Esophagus (tissue), 2 donors: ENCODE measurements around the gene PDZRN3. TPM values are rescaled to one million over a fixed set of nuclear protein-coding genes. Genes with fewer than 3 reads are reported as not detected.

Source experiments
- H3K27ac ChIP-seq, 2 donors: one replicate each; pipeline ENCODE4 v1.5.1; 2013; ENCODE audit warnings: low read depth in 2 of 2, mild to moderate bottlenecking in 2 of 2, inconsistent platforms in 1 of 2, low read length in 1 of 2, moderate library complexity in 1 of 2
- H3K27me3 ChIP-seq, 2 donors: one replicate each; pipeline ENCODE4 v1.6.1; 2013; ENCODE audit warnings: low read length in 2 of 2, control low read depth in 1 of 2, mild to moderate bottlenecking in 1 of 2; ENCODE audit not compliant: insufficient read depth in 2 of 2, control insufficient read depth in 1 of 2
- H3K36me3 ChIP-seq, 2 donors: one replicate each; pipeline ENCODE4 v1.6.1; 2013; ENCODE audit warnings: low read length in 1 of 2; ENCODE audit not compliant: control insufficient read depth in 2 of 2, insufficient read depth in 2 of 2
- H3K4me1 ChIP-seq, 2 donors: one replicate each; pipeline ENCODE4 v1.6.1; 2013; ENCODE audit warnings: low read length in 1 of 2; ENCODE audit not compliant: control insufficient read depth in 2 of 2, insufficient read depth in 2 of 2
- H3K4me3 ChIP-seq, 2 donors: one replicate each; pipeline ENCODE4 v1.5.1; 2013; ENCODE audit warnings: low read length in 2 of 2, mild to moderate bottlenecking in 2 of 2, low read depth in 1 of 2, moderate library complexity in 1 of 2
- H3K9me3 ChIP-seq, 2 donors: one replicate each; pipeline ENCODE4 v1.6.1; 2013; ENCODE audit warnings: mild to moderate bottlenecking in 2 of 2, low read depth in 1 of 2, low read length in 1 of 2, moderate library complexity in 1 of 2; ENCODE audit not compliant: control insufficient read depth in 2 of 2, insufficient read depth in 1 of 2
- WGBS, 2 donors: extraction: QIAGEN DNeasy Blood & Tissue Kit; methylation state at CpG; one replicate each; pipeline ENCODE4 v1.1.7; 2013; 5-methylcytosine and 5-hydroxymethylcytosine counted together
- polyA plus RNA-seq, 2 donors: library from polyadenylated mRNA; stranded (reverse); fragments of 200-250 nt; gene quantifications; one replicate each; pipeline ENCODE4 v1.2.3, GENCODE V29; 2013
- donor health status: healthy with polysubstance abuse.
- donor health status: Bipolar disorder and iron deficiency.

Gene PDZRN3
- polyA plus RNA-seq, 2 donors, result 13.9 to 17.2 TPM

GRCh38 chr3:73448041-73448440 is 176.7 kb downstream of the PDZRN3 start:
- peaks cover 0 to 3% of the 10 kb centered on the region in 2 donors for H3K4me1 ChIP-seq
- H3K36me3 ChIP-seq, result no peaks in the 10 kb centered on the region
- no peaks in the 10 kb centered on the region for H3K27me3 ChIP-seq
- no peak overlapping the region for H3K4me3 ChIP-seq
- H3K9me3 ChIP-seq, result no peaks in the 10 kb centered on the region
- WGBS, 2 donors, result 82 to 88% methylated on average over 2 of the region's 2 CpGs
- H3K27ac ChIP-seq, result no peak overlapping the region

- Histone ChIP-seq H3K27ac (no peak overlapping the region), H3K4me3 (no peak overlapping the region), H3K36me3 (no peaks in the 10 kb centered on the region), H3K4me1 (peaks cover 0 to 7% of the 10 kb centered on the region in 2 donors), H3K9me3 (no peaks in the 10 kb centered on the region), H3K27me3 (no peaks in the 10 kb centered on the region)
- WGBS, 2 donors, result 61 to 62% methylated on average over 6 of the region's 6 CpGs
These were observed 177.6 kb downstream of the PDZRN3 start for GRCh38 chr3:73447111-73447510.

- Histone ChIP-seq H3K4me3 (no peak overlapping the region), H3K9me3 (no peaks in the 10 kb centered on the region), H3K27ac (no peak overlapping the region), H3K36me3 (no peaks in the 10 kb centered on the region), H3K27me3 (no peaks in the 10 kb centered on the region), H3K4me1 (peaks cover 0 to 5% of the 10 kb centered on the region in 2 donors)
- WGBS, 2 donors, result 87 to 92% methylated on average over 10 of the region's 10 CpGs
These were observed 178.2 kb downstream of the PDZRN3 start for GRCh38 chr3:73446467-73447110.

- H3K4me1 ChIP-seq, result peaks cover 0 to 5% of the 10 kb centered on the region in 2 donors
- H3K36me3 ChIP-seq, result no peaks in the 10 kb centered on the region
- 92 to 95% methylated on average over 7 of the region's 7 CpGs for WGBS, 2 donors
- no peaks in the 10 kb centered on the region for H3K27me3 ChIP-seq
- H3K4me3 ChIP-seq, result no peak overlapping the region
- no peaks in the 10 kb centered on the region for H3K9me3 ChIP-seq
- no peak overlapping the region for H3K27ac ChIP-seq
These were observed 181.9 kb downstream of the PDZRN3 start for GRCh38 chr3:73442886-73443285.

GRCh38 chr3:73442152-73442551 is 182.6 kb downstream of the PDZRN3 start:
- no peaks in the 10 kb centered on the region for H3K36me3 ChIP-seq
- H3K9me3 ChIP-seq, result no peaks in the 10 kb centered on the region
- no peak overlapping the region for H3K27ac ChIP-seq
- no peak overlapping the region for H3K4me3 ChIP-seq
- H3K4me1 ChIP-seq, result peaks cover 0 to 5% of the 10 kb centered on the region in 2 donors
- 87 to 89% methylated on average over 6 of the region's 6 CpGs for WGBS, 2 donors
- H3K27me3 ChIP-seq, result no peaks in the 10 kb centered on the region

GRCh38 chr3:73437828-73438227 is 186.9 kb downstream of the PDZRN3 start:
- Histone ChIP-seq H3K9me3 (no peaks in the 10 kb centered on the region), H3K27ac (no peak overlapping the region), H3K4me3 (no peak overlapping the region), H3K27me3 (no peaks in the 10 kb centered on the region), H3K36me3 (no peaks in the 10 kb centered on the region), H3K4me1 (peaks cover 2 to 5% of the 10 kb centered on the region in 2 donors)
- WGBS, 2 donors, result 45 to 57% methylated on average over 3 of the region's 3 CpGs

- no peak overlapping the region for H3K27ac ChIP-seq
These were observed 189.7 kb downstream of the PDZRN3 start for GRCh38 chr3:73435055-73435454.

GRCh38 chr3:73433687-73434086 is 191.1 kb downstream of the PDZRN3 start:
- H3K27ac ChIP-seq, result no peak overlapping the region
- no peaks in the 10 kb centered on the region for H3K9me3 ChIP-seq
- H3K4me3 ChIP-seq, result no peak overlapping the region
- H3K27me3 ChIP-seq, result no peaks in the 10 kb centered on the region
- no peaks in the 10 kb centered on the region for H3K36me3 ChIP-seq
- 32 to 44% methylated on average over 14 of the region's 14 CpGs for WGBS, 2 donors
- peaks cover 2% of the 10 kb centered on the region in 2 donors for H3K4me1 ChIP-seq

More at GRCh38 chr3:73435055-73435454, 189.7 kb downstream of the PDZRN3 start:
- H3K4me3 ChIP-seq, result no peak overlapping the region
- WGBS, 2 donors, result 57 to 63% methylated on average over 11 of the region's 11 CpGs
- H3K27me3 ChIP-seq, result no peaks in the 10 kb centered on the region
- H3K9me3 ChIP-seq, result no peaks in the 10 kb centered on the region
- H3K4me1 ChIP-seq, result peaks cover 2% of the 10 kb centered on the region in 2 donors
- no peaks in the 10 kb centered on the region for H3K36me3 ChIP-seq

GRCh38 chr3:73433079-73433478 is 191.7 kb downstream of the PDZRN3 start:
- Histone ChIP-seq H3K4me3 (no peak overlapping the region), H3K27ac (no peak overlapping the region), H3K9me3 (no peaks in the 10 kb centered on the region), H3K36me3 (no peaks in the 10 kb centered on the region), H3K4me1 (peaks cover 2% of the 10 kb centered on the region in 2 donors), H3K27me3 (no peaks in the 10 kb centered on the region)
- WGBS, 2 donors, result 63 to 69% methylated on average over 2 of the region's 2 CpGs

GRCh38 chr3:73432706-73433032 is 192.1 kb downstream of the PDZRN3 start:
- Histone ChIP-seq H3K27ac (no peak overlapping the region), H3K27me3 (no peaks in the 10 kb centered on the region), H3K36me3 (no peaks in the 10 kb centered on the region), H3K4me3 (no peak overlapping the region), H3K9me3 (no peaks in the 10 kb centered on the region), H3K4me1 (peaks cover 2% of the 10 kb centered on the region in 2 donors)
- WGBS, 2 donors, result 60 to 65% methylated on average over 1 of the region's 1 CpG
